ENCODE results near the gene NUSAP1. TPM values are rescaled to one million over a fixed set of nuclear protein-coding genes. Genes with fewer than 3 reads are reported as not detected.

Gene NUSAP1
- polyA plus RNA-seq, 4 donors, result 4.6 to 37.2 (median 19.9) TPM

GRCh38 chr15:41337047-41337446 is 4.4 kb downstream of the NUSAP1 start:
- H3K36me3 ChIP-seq (ENCODE audit: control insufficient read depth in 3 of 3, insufficient read depth in 2 of 3, low read depth in 1 of 3, low read length in 3 of 3), result peaks cover 0 to 11% (median 0%) of the 10 kb centered on the region in 3 donors
- FAIRE-seq (no peak), DNase-seq (no peak)
- H3K4me3 ChIP-seq (ENCODE audit: low read depth in 1 of 3, low read length in 3 of 3), result no peak overlapping the region
- WGBS, 3 donors, result 96 to 100% (median 99%) methylated on average over 6 of the region's 6 CpGs
- no peaks in the 10 kb centered on the region for H3K9me3 ChIP-seq (ENCODE audit: control insufficient read depth in 2 of 2, insufficient read depth in 1 of 2, low read depth in 1 of 2, low read length in 1 of 2)
- no peak overlapping the region for H3K27ac ChIP-seq (ENCODE audit: low read depth in 1 of 3, low read length in 2 of 3)
- H3K4me1 ChIP-seq (ENCODE audit: control insufficient read depth in 3 of 3, insufficient read depth in 2 of 3, low read depth in 1 of 3, low read length in 2 of 3), result peaks cover 0 to 4% (median 4%) of the 10 kb centered on the region in 3 donors
- no peaks in the 10 kb centered on the region for H3K27me3 ChIP-seq (ENCODE audit: control insufficient read depth in 3 of 3, insufficient read depth in 3 of 3, low read length in 3 of 3)

GRCh38 chr15:41337631-41338522 is 5.2 kb downstream of the NUSAP1 start:
- H3K36me3 ChIP-seq (ENCODE audit: control insufficient read depth in 3 of 3, insufficient read depth in 2 of 3, low read depth in 1 of 3, low read length in 3 of 3), result peaks cover 0 to 11% (median 0%) of the 10 kb centered on the region in 3 donors
- DNase-seq (no peak), FAIRE-seq (no peak)
- no peak overlapping the region for H3K27ac ChIP-seq (ENCODE audit: low read depth in 1 of 3, low read length in 2 of 3)
- no peak overlapping the region for H3K4me3 ChIP-seq (ENCODE audit: low read depth in 1 of 3, low read length in 3 of 3)
- 88 to 91% (median 89%) methylated on average over 13 of the region's 13 CpGs for WGBS, 3 donors
- peaks cover 0 to 4% (median 4%) of the 10 kb centered on the region in 3 donors for H3K4me1 ChIP-seq (ENCODE audit: control insufficient read depth in 3 of 3, insufficient read depth in 2 of 3, low read depth in 1 of 3, low read length in 2 of 3)
- H3K27me3 ChIP-seq (ENCODE audit: control insufficient read depth in 3 of 3, insufficient read depth in 3 of 3, low read length in 3 of 3), result no peaks in the 10 kb centered on the region
- no peaks in the 10 kb centered on the region for H3K9me3 ChIP-seq (ENCODE audit: control insufficient read depth in 2 of 2, insufficient read depth in 1 of 2, low read depth in 1 of 2, low read length in 1 of 2)

GRCh38 chr15:41340189-41340695 is 7.6 kb downstream of the NUSAP1 start:
- peaks cover 0 to 17% (median 0%) of the 10 kb centered on the region in 3 donors for H3K36me3 ChIP-seq (ENCODE audit: control insufficient read depth in 3 of 3, insufficient read depth in 2 of 3, low read depth in 1 of 3, low read length in 3 of 3)
- DNase-seq, result peak; percentile 71 to 93
- WGBS, 3 donors, result 74 to 85% (median 75%) methylated on average over 5 of the region's 5 CpGs
- H3K4me3 ChIP-seq (ENCODE audit: low read depth in 1 of 3, low read length in 3 of 3), result no peak overlapping the region
- peaks cover 0 to 4% (median 4%) of the 10 kb centered on the region in 3 donors for H3K4me1 ChIP-seq (ENCODE audit: control insufficient read depth in 3 of 3, insufficient read depth in 2 of 3, low read depth in 1 of 3, low read length in 2 of 3)
- no peak for FAIRE-seq
- H3K27ac ChIP-seq (ENCODE audit: low read depth in 1 of 3, low read length in 2 of 3), result peak overlapping the region in 1 of 3 donors; percentile 68
- H3K9me3 ChIP-seq (ENCODE audit: control insufficient read depth in 2 of 2, insufficient read depth in 1 of 2, low read depth in 1 of 2, low read length in 1 of 2), result no peaks in the 10 kb centered on the region
- H3K27me3 ChIP-seq (ENCODE audit: control insufficient read depth in 3 of 3, insufficient read depth in 3 of 3, low read length in 3 of 3), result no peaks in the 10 kb centered on the region

GRCh38 chr15:41341519-41341918 is 8.8 kb downstream of the NUSAP1 start:
- Histone ChIP-seq H3K9me3 (ENCODE audit: control insufficient read depth in 2 of 2, insufficient read depth in 1 of 2, low read depth in 1 of 2, low read length in 1 of 2) (no peaks in the 10 kb centered on the region), H3K36me3 (ENCODE audit: control insufficient read depth in 3 of 3, insufficient read depth in 2 of 3, low read depth in 1 of 3, low read length in 3 of 3) (peaks cover 0 to 17% (median 0%) of the 10 kb centered on the region in 3 donors), H3K27me3 (ENCODE audit: control insufficient read depth in 3 of 3, insufficient read depth in 3 of 3, low read length in 3 of 3) (no peaks in the 10 kb centered on the region), H3K4me3 (ENCODE audit: low read depth in 1 of 3, low read length in 3 of 3) (no peak overlapping the region), H3K4me1 (ENCODE audit: control insufficient read depth in 3 of 3, insufficient read depth in 2 of 3, low read depth in 1 of 3, low read length in 2 of 3) (peaks cover 0 to 4% (median 4%) of the 10 kb centered on the region in 3 donors), H3K27ac (ENCODE audit: low read depth in 1 of 3, low read length in 2 of 3) (no peak overlapping the region)
- 75 to 86% (median 83%) methylated on average over 4 of the region's 4 CpGs for WGBS, 3 donors
- no peak for FAIRE-seq
- DNase-seq, result peak in 1 of 2 donors; percentile 15

GRCh38 chr15:41347236-41347635 is 14.6 kb downstream of the NUSAP1 start:
- no peak for FAIRE-seq

GRCh38 chr15:41350057-41350717 is 17.5 kb downstream of the NUSAP1 start:
- Histone ChIP-seq H3K4me3 (ENCODE audit: low read depth in 1 of 3, low read length in 3 of 3) (no peak overlapping the region), H3K36me3 (ENCODE audit: control insufficient read depth in 3 of 3, insufficient read depth in 2 of 3, low read depth in 1 of 3, low read length in 3 of 3) (peaks cover 0 to 15% (median 0%) of the 10 kb centered on the region in 3 donors), H3K4me1 (ENCODE audit: control insufficient read depth in 3 of 3, insufficient read depth in 2 of 3, low read depth in 1 of 3, low read length in 2 of 3) (no peaks in the 10 kb centered on the region), H3K27me3 (ENCODE audit: control insufficient read depth in 3 of 3, insufficient read depth in 3 of 3, low read length in 3 of 3) (no peaks in the 10 kb centered on the region), H3K27ac (ENCODE audit: low read depth in 1 of 3, low read length in 2 of 3) (no peak overlapping the region), H3K9me3 (ENCODE audit: control insufficient read depth in 2 of 2, insufficient read depth in 1 of 2, low read depth in 1 of 2, low read length in 1 of 2) (no peaks in the 10 kb centered on the region)
- no peak for FAIRE-seq
- no peak for DNase-seq
- 86 to 87% (median 87%) methylated on average over 10 of the region's 10 CpGs for WGBS, 3 donors

More at GRCh38 chr15:41347236-41347635, 14.6 kb downstream of the NUSAP1 start:
- Histone ChIP-seq H3K9me3 (ENCODE audit: control insufficient read depth in 2 of 2, insufficient read depth in 1 of 2, low read depth in 1 of 2, low read length in 1 of 2) (no peaks in the 10 kb centered on the region), H3K27me3 (ENCODE audit: control insufficient read depth in 3 of 3, insufficient read depth in 3 of 3, low read length in 3 of 3) (no peaks in the 10 kb centered on the region), H3K36me3 (ENCODE audit: control insufficient read depth in 3 of 3, insufficient read depth in 2 of 3, low read depth in 1 of 3, low read length in 3 of 3) (peaks cover 0 to 12% (median 0%) of the 10 kb centered on the region in 3 donors), H3K27ac (ENCODE audit: low read depth in 1 of 3, low read length in 2 of 3) (no peak overlapping the region), H3K4me3 (ENCODE audit: low read depth in 1 of 3, low read length in 3 of 3) (no peak overlapping the region), H3K4me1 (ENCODE audit: control insufficient read depth in 3 of 3, insufficient read depth in 2 of 3, low read depth in 1 of 3, low read length in 2 of 3) (no peaks in the 10 kb centered on the region)
- no peak for DNase-seq
- whole genome bisulfite sequencing, 3 donors, result 89 to 97% (median 96%) methylated on average over 5 of the region's 5 CpGs

- FAIRE-seq (no peak), DNase-seq (no peak)
- Histone ChIP-seq H3K27ac (ENCODE audit: low read depth in 1 of 3, low read length in 2 of 3) (no peak overlapping the region), H3K4me1 (ENCODE audit: control insufficient read depth in 3 of 3, insufficient read depth in 2 of 3, low read depth in 1 of 3, low read length in 2 of 3) (no peaks in the 10 kb centered on the region), H3K9me3 (ENCODE audit: control insufficient read depth in 2 of 2, insufficient read depth in 1 of 2, low read depth in 1 of 2, low read length in 1 of 2) (no peaks in the 10 kb centered on the region), H3K4me3 (ENCODE audit: low read depth in 1 of 3, low read length in 3 of 3) (no peak overlapping the region), H3K27me3 (ENCODE audit: control insufficient read depth in 3 of 3, insufficient read depth in 3 of 3, low read length in 3 of 3) (no peaks in the 10 kb centered on the region), H3K36me3 (ENCODE audit: control insufficient read depth in 3 of 3, insufficient read depth in 2 of 3, low read depth in 1 of 3, low read length in 3 of 3) (peaks cover 0 to 25% (median 0%) of the 10 kb centered on the region in 3 donors)
- 92 to 97% (median 95%) methylated on average over 10 of the region's 10 CpGs for WGBS, 3 donors
Observed at GRCh38 chr15:41354371-41354770, 21.7 kb downstream of the NUSAP1 start.

- peaks cover 0 to 46% (median 0%) of the 10 kb centered on the region in 3 donors for H3K36me3 ChIP-seq (ENCODE audit: control insufficient read depth in 3 of 3, insufficient read depth in 2 of 3, low read depth in 1 of 3, low read length in 3 of 3)
- WGBS, 3 donors, result 83 to 89% (median 87%) methylated on average over 3 of the region's 3 CpGs
- no peak overlapping the region for H3K4me3 ChIP-seq (ENCODE audit: low read depth in 1 of 3, low read length in 3 of 3)
- no peaks in the 10 kb centered on the region for H3K4me1 ChIP-seq (ENCODE audit: control insufficient read depth in 3 of 3, insufficient read depth in 2 of 3, low read depth in 1 of 3, low read length in 2 of 3)
- no peak overlapping the region for H3K27ac ChIP-seq (ENCODE audit: low read depth in 1 of 3, low read length in 2 of 3)
- H3K27me3 ChIP-seq (ENCODE audit: control insufficient read depth in 3 of 3, insufficient read depth in 3 of 3, low read length in 3 of 3), result no peaks in the 10 kb centered on the region
- no peaks in the 10 kb centered on the region for H3K9me3 ChIP-seq (ENCODE audit: control insufficient read depth in 2 of 2, insufficient read depth in 1 of 2, low read depth in 1 of 2, low read length in 1 of 2)
- no peak for DNase-seq
- no peak for FAIRE-seq
Observed at GRCh38 chr15:41367418-41367817, 34.7 kb downstream of the NUSAP1 start.

All from small intestine (tissue), 7 donors.